ENCODE measurements around the gene TTC16. TPM values are rescaled to one million over a fixed set of nuclear protein-coding genes. Genes with fewer than 3 reads are reported as not detected.

The TTC16 gene
- total and polyA plus RNA-seq, 2 donors (not counting 3 experiments of a cell fraction or from before 2014, with no cell fraction given), result not detected

DNA sequence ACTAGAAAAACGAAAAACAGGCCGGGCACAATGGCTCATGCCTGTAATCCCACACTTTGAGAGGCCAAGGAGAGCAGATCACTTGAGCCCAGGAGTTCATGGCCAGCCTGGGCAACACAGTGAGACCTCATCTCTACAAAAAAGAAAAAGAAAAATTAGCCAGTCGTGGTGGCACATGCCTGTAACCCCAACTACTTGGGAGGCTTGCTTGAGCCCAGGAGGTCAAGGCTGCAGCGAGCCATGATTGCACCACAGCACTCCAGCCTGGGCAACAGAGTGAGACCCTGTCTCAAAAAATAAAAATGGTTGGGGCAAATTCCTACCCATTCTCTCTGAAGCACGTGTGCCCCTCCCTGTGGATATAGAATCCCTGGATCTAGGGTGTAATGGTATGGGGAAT, 17.5 kb upstream of the TTC16 start:
- BruUV-seq (replicated peaks), result no TSS peak
- no peak overlapping the region for H3K9ac ChIP-seq (replicated peaks; ENCODE audit: extremely low read depth, insufficient read depth, low read length)
- dilution Hi-C loops (cut with MboI; ENCODE audit: extremely low pct_ligation_motif_present, low sequenced_read_pairs) (no loop called here), intact Hi-C loops (cut with micrococcal nuclease) (loop anchor here (5.0 kb wide), 1 partner anchor 86 kb away; the partner anchor contains the start of gene STXBP1)
- no peaks in the 10 kb centered on the region for H3K9me1 ChIP-seq (replicated peaks; ENCODE audit: control insufficient read depth, extremely low read depth, insufficient read depth, low read length)
- H3K4me2 ChIP-seq (ENCODE audit: insufficient read depth, low read length), result no peak overlapping the region
- no peaks in the 10 kb centered on the region for H3K9me3 ChIP-seq (replicated peaks; ENCODE audit: control insufficient read depth, insufficient read depth, low read length)
- H3K4me3 ChIP-seq (replicated peaks in 1 of 3; ENCODE audit: insufficient read depth in 1 of 3, low read depth in 1 of 3, low read length in 3 of 3), result no peak overlapping the region
- H2AFZ ChIP-seq (ENCODE audit: low read depth, low read length), result no peak overlapping the region
- DNase-seq (ENCODE audit: low read depth, low spot score) (no peak), FAIRE-seq (no peak)
- H3K27me3 ChIP-seq (ENCODE audit: control insufficient read depth in 2 of 2, insufficient read depth in 2 of 2, low read length in 2 of 2), result no peaks in the 10 kb centered on the region
- no peaks in the 10 kb centered on the region for H4K20me1 ChIP-seq (replicated peaks; ENCODE audit: control insufficient read depth, extremely low read depth, insufficient read depth, low read length)
- CTCF ChIA-PET, result interaction anchor here (0.5 to 1.4 kb wide), 3 partner anchors 8 to 96 kb away, joined by 3 read pairs; no protein-coding TSS in a partner anchor
- no peaks in the 10 kb centered on the region for H3K79me2 ChIP-seq (ENCODE audit: control insufficient read depth, insufficient read depth, low read length)
- POLR2A ChIA-PET, result no interaction called here
- H3K36me3 ChIP-seq (ENCODE audit: control insufficient read depth in 2 of 2, extremely low read depth in 1 of 2, insufficient read depth in 2 of 2, low read length in 2 of 2), result no peaks in the 10 kb centered on the region
- no peaks in the 10 kb centered on the region for H3K4me1 ChIP-seq (ENCODE audit: control insufficient read depth, extremely low read depth, insufficient read depth, low read length)
- TF ChIP-seq MYC (IDR thresholded peaks at IDR 0.05; ENCODE audit: low read depth, low read length), result no peak
- H3K27ac ChIP-seq (ENCODE audit: insufficient read depth, low read depth, low read length), result no peak overlapping the region

DNA sequence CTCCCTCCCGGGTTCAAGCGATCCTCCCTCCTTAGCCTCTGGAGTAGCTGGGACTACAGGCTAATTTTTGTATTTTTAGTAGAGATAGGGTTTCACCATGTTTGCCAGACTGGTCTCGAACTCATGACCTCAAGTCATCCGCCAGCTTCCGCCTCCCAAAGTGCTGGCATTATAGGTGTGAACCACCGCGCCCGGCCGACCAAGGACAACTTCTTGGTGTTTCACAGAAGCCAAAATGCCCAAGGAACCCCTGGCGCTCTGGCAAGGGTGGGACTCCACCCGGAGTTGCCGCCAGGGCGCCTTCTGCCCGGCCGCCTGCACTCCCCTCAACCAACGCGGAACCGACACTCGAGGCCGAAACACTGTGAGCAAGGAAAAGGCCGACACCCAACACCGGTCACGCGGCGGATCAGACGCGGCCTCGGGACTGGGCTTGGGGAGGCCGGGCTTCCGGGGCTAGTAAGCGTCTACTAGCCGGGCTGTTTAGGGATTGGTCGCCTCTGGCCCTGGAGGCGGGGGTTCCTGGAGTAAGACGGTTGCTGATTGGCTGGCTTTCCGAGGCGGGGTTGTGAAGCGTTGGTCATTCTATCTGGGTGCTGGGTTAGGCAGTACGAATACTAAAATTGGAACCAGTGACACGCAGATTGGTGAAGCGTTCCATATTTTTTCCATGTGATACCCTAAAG, 16.8 kb upstream of the TTC16 start:
- intact Hi-C loops (cut with micrococcal nuclease), result loop anchor here (5.0 kb wide), 1 partner anchor 87 kb away; the partner anchor contains the start of gene STXBP1
- TSS peak; percentile 78 for BruUV-seq (replicated peaks)
- DNase-seq (ENCODE audit: low read depth, low spot score), result peak; percentile 97
- Histone ChIP-seq H3K4me3 (replicated peaks in 1 of 3; ENCODE audit: insufficient read depth in 1 of 3, low read depth in 1 of 3, low read length in 3 of 3) (peak overlapping the region in 2 of 3 experiments; percentile 17 to 18), H3K9me3 (replicated peaks; ENCODE audit: control insufficient read depth, insufficient read depth, low read length) (no peaks in the 10 kb centered on the region), H3K4me2 (ENCODE audit: insufficient read depth, low read length) (peak overlapping the region; percentile 67), H3K27ac (ENCODE audit: insufficient read depth, low read depth, low read length) (peak overlapping the region; percentile 35), H2AFZ (ENCODE audit: low read depth, low read length) (peak overlapping the region; percentile 84), H3K4me1 (ENCODE audit: control insufficient read depth, extremely low read depth, insufficient read depth, low read length) (no peaks in the 10 kb centered on the region), H4K20me1 (replicated peaks; ENCODE audit: control insufficient read depth, extremely low read depth, insufficient read depth, low read length) (no peaks in the 10 kb centered on the region), H3K9me1 (replicated peaks; ENCODE audit: control insufficient read depth, extremely low read depth, insufficient read depth, low read length) (no peaks in the 10 kb centered on the region), H3K79me2 (ENCODE audit: control insufficient read depth, insufficient read depth, low read length) (no peaks in the 10 kb centered on the region), H3K9ac (replicated peaks; ENCODE audit: extremely low read depth, insufficient read depth, low read length) (peak overlapping the region; percentile 45), H3K27me3 (ENCODE audit: control insufficient read depth in 2 of 2, insufficient read depth in 2 of 2, low read length in 2 of 2) (no peaks in the 10 kb centered on the region), H3K36me3 (ENCODE audit: control insufficient read depth in 2 of 2, extremely low read depth in 1 of 2, insufficient read depth in 2 of 2, low read length in 2 of 2) (no peaks in the 10 kb centered on the region)
- ChIA-PET POLR2A (no interaction called here), CTCF (interaction anchor here (0.5 to 0.7 kb wide), 2 partner anchors 13 to 96 kb away, joined by 3 read pairs; no protein-coding TSS in a partner anchor)
- FAIRE-seq, result peak; percentile 99
- dilution Hi-C loops (cut with MboI; ENCODE audit: extremely low pct_ligation_motif_present, low sequenced_read_pairs), result no loop called here
- TF ChIP-seq EZH2 (IDR thresholded peaks at IDR 0.05; ENCODE audit: borderline replicate concordance, low read depth, low read length, severe bottlenecking) (no peak), JUN (IDR thresholded peaks at IDR 0.05; ENCODE audit: borderline replicate concordance, insufficient read depth, insufficient read length, low read depth) (no peak), MYC (IDR thresholded peaks at IDR 0.05; ENCODE audit: low read depth, low read length) (no peak), FOS (IDR thresholded peaks at IDR 0.05; ENCODE audit: borderline replicate concordance, insufficient read depth, low read length) (no peak), GATA2 (IDR thresholded peaks at IDR 0.05; ENCODE audit: insufficient read depth, insufficient read length, low read depth, low read length) (no peak), POLR2AphosphoS5 (IDR thresholded peaks at IDR 0.05; ENCODE audit: insufficient read depth, low read depth, low read length) (peak; percentile 62), POLR2A (IDR thresholded peaks at IDR 0.05; ENCODE audit: low read depth, low read length) (peak; percentile 42)
- TF ChIP-seq, protein P1, sequence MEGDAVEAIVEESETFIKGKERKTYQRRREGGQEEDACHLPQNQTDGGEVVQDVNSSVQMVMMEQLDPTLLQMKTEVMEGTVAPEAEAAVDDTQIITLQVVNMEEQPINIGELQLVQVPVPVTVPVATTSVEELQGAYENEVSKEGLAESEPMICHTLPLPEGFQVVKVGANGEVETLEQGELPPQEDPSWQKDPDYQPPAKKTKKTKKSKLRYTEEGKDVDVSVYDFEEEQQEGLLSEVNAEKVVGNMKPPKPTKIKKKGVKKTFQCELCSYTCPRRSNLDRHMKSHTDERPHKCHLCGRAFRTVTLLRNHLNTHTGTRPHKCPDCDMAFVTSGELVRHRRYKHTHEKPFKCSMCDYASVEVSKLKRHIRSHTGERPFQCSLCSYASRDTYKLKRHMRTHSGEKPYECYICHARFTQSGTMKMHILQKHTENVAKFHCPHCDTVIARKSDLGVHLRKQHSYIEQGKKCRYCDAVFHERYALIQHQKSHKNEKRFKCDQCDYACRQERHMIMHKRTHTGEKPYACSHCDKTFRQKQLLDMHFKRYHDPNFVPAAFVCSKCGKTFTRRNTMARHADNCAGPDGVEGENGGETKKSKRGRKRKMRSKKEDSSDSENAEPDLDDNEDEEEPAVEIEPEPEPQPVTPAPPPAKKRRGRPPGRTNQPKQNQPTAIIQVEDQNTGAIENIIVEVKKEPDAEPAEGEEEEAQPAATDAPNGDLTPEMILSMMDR (IDR thresholded peaks at IDR 0.05; ENCODE audit: extremely low read depth in 1 of 2, insufficient read depth in 1 of 2, low read depth in 1 of 2, low read length in 2 of 2), result peak in 1 of 2 donors; percentile 10
- TF ChIP-seq, protein P2, sequence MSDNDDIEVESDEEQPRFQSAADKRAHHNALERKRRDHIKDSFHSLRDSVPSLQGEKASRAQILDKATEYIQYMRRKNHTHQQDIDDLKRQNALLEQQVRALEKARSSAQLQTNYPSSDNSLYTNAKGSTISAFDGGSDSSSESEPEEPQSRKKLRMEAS (IDR thresholded peaks at IDR 0.05; ENCODE audit: insufficient read depth, insufficient read length), result peak; percentile 67
